C1 segment of cervical spinal cord (tissue), 14 donors: Measurements from ENCODE around the gene HPS3.
"Not testable (repeated sequence)": the region's sequence is repeated elsewhere in the genome, so short reads cannot be mapped to it uniquely, and the experiment has no call there.

Experiments used
- DNase-seq, 14 donors: peaks; one replicate each; lab custom pipeline; 2025; lab: John Stamatoyannopoulos, UW

HPS3 gene

DNA sequence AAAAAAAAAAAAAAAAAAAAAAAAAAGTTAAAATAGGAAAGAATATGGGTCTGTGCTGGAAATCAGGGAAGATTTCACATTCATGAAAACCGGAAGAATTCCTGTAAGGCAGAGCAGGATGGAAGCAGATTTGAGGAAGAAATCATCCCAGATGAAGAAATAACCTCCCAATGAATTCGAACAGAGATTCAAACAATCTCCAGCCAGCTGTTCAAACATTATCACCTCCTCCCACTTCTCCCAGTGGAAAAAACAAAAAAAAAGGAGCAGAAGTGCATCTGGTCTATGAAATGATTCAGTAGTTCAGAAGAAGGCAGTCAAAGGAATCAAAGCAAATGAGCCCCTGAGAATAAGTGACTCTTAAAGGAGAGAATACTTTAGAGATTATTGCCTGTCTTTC lies 59.1 kb downstream of the HPS3 start:
- no peak for DNase-seq

DNA sequence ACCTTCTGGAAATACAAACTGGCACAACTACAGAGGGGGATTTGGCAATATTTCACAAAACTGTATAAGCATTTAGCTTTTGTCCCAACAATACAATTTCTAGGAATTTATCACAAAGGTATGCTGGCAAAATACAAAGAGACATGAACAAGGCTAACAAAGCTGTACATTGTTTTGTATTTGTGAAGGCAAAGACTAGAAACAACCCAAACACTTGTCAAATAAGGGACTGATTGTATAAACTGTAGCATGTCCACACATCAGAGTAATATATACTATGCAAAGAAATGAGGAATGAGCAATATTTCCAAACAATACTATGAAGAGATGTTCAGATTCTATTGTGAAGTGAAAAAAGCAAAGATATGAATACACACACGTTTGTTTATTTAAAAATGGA lies 65.8 kb downstream of the HPS3 start:
- DNase-seq: no peak

DNA sequence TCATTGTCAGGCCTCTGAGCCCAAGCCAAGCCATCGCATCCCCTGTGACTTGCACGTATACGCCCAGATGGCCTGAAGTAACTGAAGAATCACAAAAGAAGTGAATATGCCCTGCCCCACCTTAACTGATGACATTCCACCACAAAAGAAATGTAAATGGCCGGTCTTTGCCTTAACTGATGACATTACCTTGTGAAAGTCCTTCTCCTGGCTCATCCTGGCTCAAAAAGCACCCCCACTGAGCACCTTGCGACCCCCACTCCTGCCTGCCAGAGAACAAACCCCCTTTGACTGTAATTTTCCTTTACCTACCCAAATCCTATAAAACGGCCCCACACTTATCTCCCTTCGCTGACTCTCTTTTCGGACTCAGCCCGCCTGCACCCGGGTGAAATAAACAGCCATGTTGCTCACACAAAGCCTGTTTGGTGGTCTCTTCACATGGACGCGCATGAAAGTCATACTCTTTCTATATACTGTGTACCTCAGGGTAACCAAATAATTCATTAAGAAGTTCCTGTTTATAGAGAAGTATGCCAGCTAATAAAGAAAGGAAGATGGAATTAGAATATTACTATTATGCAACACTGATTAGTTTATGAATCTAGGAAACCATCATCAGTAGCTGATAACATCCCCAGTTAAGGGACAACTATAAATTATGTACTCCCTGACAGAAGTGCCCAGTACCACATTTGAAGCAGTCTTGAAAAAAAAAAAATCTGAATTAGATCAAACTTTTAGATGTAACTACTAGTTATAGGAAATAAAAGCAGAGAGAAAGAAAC lies 67.6 kb downstream of the HPS3 start:
- not testable (repeated sequence) for DNase-seq

GRCh38 chr3:149197669-149198068 lies 68.2 kb downstream of the HPS3 start:
- DNase-seq: no peak

- no peak for DNase-seq
These were observed 69.2 kb downstream of the HPS3 start for GRCh38 chr3:149198611-149199010.

- DNase-seq: no peak
These were observed 70.0 kb downstream of the HPS3 start for GRCh38 chr3:149199474-149199873.

DNA sequence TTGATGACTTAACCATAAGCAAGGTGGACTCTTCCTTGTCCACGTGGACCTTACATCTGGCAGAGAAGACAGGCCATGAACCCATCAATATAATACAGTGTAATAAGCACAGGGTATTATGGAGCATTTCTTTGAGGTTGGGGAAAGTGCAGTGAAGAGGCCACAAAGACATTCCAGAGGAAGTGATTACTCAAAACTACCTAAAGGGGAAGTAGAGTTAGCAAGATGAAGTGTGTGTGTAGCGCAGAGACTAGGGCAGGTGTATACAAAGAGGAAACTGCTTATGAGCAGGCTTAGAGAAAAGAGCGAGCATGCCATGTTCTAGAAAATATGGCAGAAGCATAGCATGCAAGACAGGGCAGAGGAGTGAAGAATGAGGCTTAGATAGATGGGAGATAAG lies 74.3 kb downstream of the HPS3 start:
- no peak for DNase-seq

DNA sequence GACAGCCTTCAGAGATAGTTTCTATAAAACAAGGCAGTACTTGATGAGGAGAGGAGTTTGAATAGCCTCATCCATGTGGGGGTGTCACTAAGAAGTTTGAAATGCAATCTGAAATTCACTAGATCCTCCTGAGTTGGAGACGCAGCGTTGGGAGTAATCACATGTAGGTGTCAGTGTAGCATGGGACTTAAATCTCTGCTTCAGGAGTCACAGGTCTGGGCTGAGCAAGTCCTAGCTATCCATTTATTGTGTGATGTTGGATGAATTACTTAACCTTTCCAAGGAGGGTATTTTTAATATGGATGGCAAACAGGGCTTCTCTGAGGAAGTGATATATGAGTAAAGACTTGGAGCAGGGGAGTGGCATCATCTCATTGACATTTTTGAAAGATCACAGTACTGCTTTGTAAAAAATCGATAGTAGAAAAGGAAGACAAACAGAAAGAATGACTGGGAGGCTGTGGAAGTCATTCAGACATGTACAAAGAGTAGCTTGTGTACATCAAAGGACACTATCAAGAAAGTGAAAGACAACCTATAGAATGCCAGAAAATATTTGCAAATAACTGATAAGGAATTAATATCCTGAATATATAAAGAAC lies 75.1 kb downstream of the HPS3 start:
- no peak for DNase-seq

- no peak for DNase-seq
These were observed 78.0 kb downstream of the HPS3 start for GRCh38 chr3:149207475-149207874.

DNA sequence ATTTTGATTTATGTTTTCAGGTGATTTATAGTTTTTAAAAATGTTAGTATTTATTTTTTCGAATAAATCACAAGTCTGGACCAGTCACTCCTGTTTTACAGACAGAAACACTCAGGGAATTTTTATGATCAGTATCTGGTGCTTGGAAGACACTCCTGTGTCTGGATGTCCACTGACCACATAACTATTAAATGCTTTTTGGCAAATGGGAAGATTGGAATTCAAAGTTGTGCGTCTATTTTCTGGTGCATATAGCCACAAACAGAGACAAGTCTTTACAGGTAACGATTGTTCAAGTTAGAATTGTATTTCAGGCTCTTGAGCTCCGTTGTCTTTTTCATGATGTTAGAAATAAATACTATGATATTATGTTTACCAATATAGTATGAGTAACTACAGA lies 80.0 kb downstream of the HPS3 start:
- no peak for DNase-seq

DNA sequence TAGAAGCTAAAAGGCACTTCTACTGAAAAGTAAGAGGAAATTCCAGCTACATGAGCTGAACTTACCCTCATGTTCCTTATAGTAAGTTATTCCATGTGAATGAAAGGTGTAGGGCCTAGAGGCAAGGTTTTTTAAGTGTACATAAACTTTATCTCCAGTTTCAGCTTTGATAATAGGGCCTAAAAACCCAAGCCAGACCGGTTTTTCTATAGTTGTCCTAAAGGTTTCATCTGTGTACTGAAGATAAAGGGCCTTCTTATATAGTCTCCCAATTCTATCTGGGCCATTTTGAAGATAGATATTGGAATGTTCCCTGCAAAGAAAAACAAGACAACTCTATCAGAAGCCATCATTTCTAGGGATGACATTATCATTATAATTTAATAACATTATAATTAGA lies 82.9 kb downstream of the HPS3 start:
- no peak for DNase-seq

- no peak for DNase-seq
These were observed 85.3 kb downstream of the HPS3 start for GRCh38 chr3:149214702-149215101.

- no peak for DNase-seq
These were observed 86.1 kb downstream of the HPS3 start for GRCh38 chr3:149215515-149215914.

- DNase-seq: no peak
These were observed 86.9 kb downstream of the HPS3 start for GRCh38 chr3:149216193-149216869.

GRCh38 chr3:149217347-149217746 lies 87.9 kb downstream of the HPS3 start:
- DNase-seq: no peak

GRCh38 chr3:149219380-149220121 lies 90.1 kb downstream of the HPS3 start:
- DNase-seq: not testable (repeated sequence)

- DNase-seq: no peak
These were observed 92.5 kb downstream of the HPS3 start, which contains the start of gene CP for GRCh38 chr3:149221783-149222517. CP (minus strand) TSS chr3:149221829; CDS start chr3:149221792, 37 bp downstream.
